ENCODE results near the gene SLC46A1. TPM values are rescaled to one million over a fixed set of nuclear protein-coding genes. Genes with fewer than 3 reads are reported as not detected.

SLC46A1 gene
- total RNA-seq, 2 experiments from 2014 or later = 2.1 to 3.1 TPM

DNA sequence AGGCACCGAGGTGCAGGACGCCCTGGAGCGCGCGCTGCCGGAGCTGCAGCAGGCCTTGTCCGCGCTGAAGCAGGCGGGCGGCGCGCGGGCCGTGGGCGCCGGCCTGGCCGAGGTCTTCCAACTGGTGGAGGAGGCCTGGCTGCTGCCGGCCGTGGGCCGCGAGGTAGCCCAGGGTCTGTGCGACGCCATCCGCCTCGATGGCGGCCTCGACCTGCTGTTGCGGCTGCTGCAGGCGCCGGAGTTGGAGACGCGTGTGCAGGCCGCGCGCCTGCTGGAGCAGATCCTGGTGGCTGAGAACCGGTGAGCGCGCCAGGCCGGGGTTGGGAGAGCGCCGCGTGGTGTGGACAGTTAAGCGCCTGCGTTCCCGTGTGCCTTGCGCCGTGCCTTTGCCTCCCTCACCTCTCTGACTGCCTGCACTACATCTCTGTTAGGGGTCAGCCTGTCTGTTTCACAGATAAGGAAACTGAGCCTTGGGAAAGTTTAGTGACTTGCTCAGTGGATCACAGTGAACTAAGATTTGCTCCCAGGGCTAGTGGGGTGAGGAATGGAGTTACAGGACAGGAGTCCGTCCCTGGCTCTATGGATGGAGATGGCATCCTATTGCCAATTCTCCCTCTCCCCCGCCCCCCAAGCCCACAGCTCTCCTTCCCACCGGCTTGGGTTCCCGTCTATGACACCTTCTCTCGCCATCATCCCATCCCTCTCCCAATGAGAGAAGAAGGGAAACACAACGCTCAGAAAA lies 33.6 kb downstream of the SLC46A1 start:
- POLR2A ChIA-PET = interaction anchor here (0.6 to 4.8 kb wide), 5 partner anchors 12 to 191 kb away, joined by 3 to 22 read pairs (median 4); partner anchors contain the start of genes POLDIP2 and TNFAIP1
- CTCF ChIA-PET = interaction anchor here (0.9 to 1.7 kb wide), 2 partner anchors 12 to 44 kb away, joined by 4 read pairs; no protein-coding TSS in a partner anchor
- intact Hi-C loops (cut with micrococcal nuclease) = no loop called here
- DNase-seq (peak; percentile 43), ATAC-seq (no peak)
- no peaks in the 10 kb centered on the region for H3K27me3 Mint-ChIP-seq
- H3K27ac Mint-ChIP-seq = peak overlapping the region; percentile 66
- H3K9me3 Mint-ChIP-seq = no peaks in the 10 kb centered on the region
- H3K4me3 Mint-ChIP-seq = peak overlapping the region; percentile 84
- no peak for TF ChIP-seq CTCF (IDR thresholded peaks at IDR 0.05)
- H3K4me1 Mint-ChIP-seq (ENCODE audit: low read depth) = peaks cover 20% of the 10 kb centered on the region
- peaks cover 10% of the 10 kb centered on the region for H3K36me3 Mint-ChIP-seq (ENCODE audit: low read depth)

- H3K27me3 Mint-ChIP-seq = no peaks in the 10 kb centered on the region
- H3K4me1 Mint-ChIP-seq (ENCODE audit: low read depth) = peaks cover 20% of the 10 kb centered on the region
- ChIA-PET CTCF (interaction anchor here (1.4 to 1.7 kb wide), 2 partner anchors 13 to 43 kb away, joined by 3 to 4 read pairs; no protein-coding TSS in a partner anchor), POLR2A (interaction anchor here (0.6 to 5.5 kb wide), 6 partner anchors 9 to 190 kb away, joined by 3 to 35 read pairs (median 6); partner anchors contain the start of gene POLDIP2)
- H3K4me3 Mint-ChIP-seq = peak within 1 kb of the TSS; percentile 84
- ATAC-seq (peak; percentile 95), DNase-seq (peak; percentile 97)
- peak within 1 kb of the TSS; percentile 86 for H3K27ac Mint-ChIP-seq
- TF ChIP-seq CTCF (IDR thresholded peaks at IDR 0.05) = no peak
- peaks cover 9% of the 10 kb centered on the region for H3K36me3 Mint-ChIP-seq (ENCODE audit: low read depth)
- H3K9me3 Mint-ChIP-seq = no peaks in the 10 kb centered on the region
- intact Hi-C loops (cut with micrococcal nuclease) = no loop called here
These were observed 34.5 kb downstream of the SLC46A1 start, which contains the start of gene SARM1 for GRCh38 chr17:28371245-28372202. TSS of gene SARM1 (plus strand) at chr17:28371694. CDS start at chr17:28372033, 339 bp downstream.

DNA sequence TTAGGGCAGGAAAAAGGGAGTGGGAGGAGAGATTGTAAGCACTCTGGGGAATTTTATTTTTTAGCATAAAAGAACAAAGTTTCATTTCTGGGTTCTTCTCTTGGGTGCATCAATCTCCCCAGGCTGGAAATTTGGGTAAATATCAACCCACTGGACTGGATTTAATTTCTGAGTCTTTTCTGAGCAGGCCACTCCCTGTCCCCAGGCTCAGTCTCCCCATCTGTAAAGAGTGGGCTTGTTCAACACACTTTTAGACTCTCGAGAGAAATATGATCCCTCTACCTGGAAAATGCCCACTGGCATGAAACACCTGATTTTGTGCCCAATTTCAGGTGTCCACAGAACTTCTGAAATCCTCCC lies 35.3 kb downstream of the SLC46A1 start:
- ChIA-PET CTCF (interaction anchor here (1.4 to 1.7 kb wide), 2 partner anchors 14 to 44 kb away, joined by 3 to 4 read pairs; no protein-coding TSS in a partner anchor), POLR2A (interaction anchor here (1.5 to 5.5 kb wide), 3 partner anchors 9 to 17 kb away, joined by 3 to 35 read pairs (median 5); partner anchors contain the start of gene POLDIP2)
- no peaks in the 10 kb centered on the region for H3K9me3 Mint-ChIP-seq
- H3K27me3 Mint-ChIP-seq = no peaks in the 10 kb centered on the region
- ATAC-seq (no peak), DNase-seq (no peak)
- peaks cover 20% of the 10 kb centered on the region for H3K4me1 Mint-ChIP-seq (ENCODE audit: low read depth)
- peak overlapping the region; percentile 84 for H3K4me3 Mint-ChIP-seq
- no peak for TF ChIP-seq CTCF (IDR thresholded peaks at IDR 0.05)
- peak overlapping the region; percentile 86 for H3K27ac Mint-ChIP-seq
- intact Hi-C loops (cut with micrococcal nuclease) = no loop called here
- peaks cover 9% of the 10 kb centered on the region for H3K36me3 Mint-ChIP-seq (ENCODE audit: low read depth)

GRCh38 chr17:28370035-28370743 lies 35.8 kb downstream of the SLC46A1 start, which contains the start of gene VTN:
TSS of gene VTN (minus strand) at chr17:28370307. CDS start at chr17:28370203, 104 bp downstream.
- intact Hi-C loops (cut with micrococcal nuclease) = no loop called here
- CTCF ChIA-PET = interaction anchor here (1.4 to 1.7 kb wide), 2 partner anchors 14 to 44 kb away, joined by 3 to 4 read pairs; no protein-coding TSS in a partner anchor
- ATAC-seq = no peak
- H3K36me3 Mint-ChIP-seq (ENCODE audit: low read depth) = peaks cover 9% of the 10 kb centered on the region
- POLR2A ChIA-PET = interaction anchor here (1.5 to 5.5 kb wide), 3 partner anchors 10 to 17 kb away, joined by 3 to 35 read pairs (median 5); partner anchors contain the start of gene POLDIP2
- peaks cover 20% of the 10 kb centered on the region for H3K4me1 Mint-ChIP-seq (ENCODE audit: low read depth)
- H3K27me3 Mint-ChIP-seq = no peaks in the 10 kb centered on the region
- peak within 1 kb of the TSS; percentile 86 for H3K27ac Mint-ChIP-seq
- no peaks in the 10 kb centered on the region for H3K9me3 Mint-ChIP-seq
- DNase-seq = no peak
- no peak for TF ChIP-seq CTCF (IDR thresholded peaks at IDR 0.05)
- peak within 1 kb of the TSS; percentile 84 for H3K4me3 Mint-ChIP-seq

Measured in activated CD8-positive, alpha-beta T cell treated with anti-CD3 and anti-CD28 coated beads for 36 hours (primary cell).